Muscle layer of colon (tissue), 2 donors: ENCODE measurements around the gene ADRA2C.

Experiments used
- H3K27ac ChIP-seq: one replicate; pipeline ENCODE4 v1.7.0; 2013; ENCODE audit warnings: low read depth, mild to moderate bottlenecking, low read length, moderate library complexity
- H3K27me3 ChIP-seq, 2 donors: one replicate each; pipeline ENCODE4 v1.7.0; 2013; ENCODE audit warnings: low read length in 2 of 2, mild to moderate bottlenecking in 2 of 2; ENCODE audit not compliant: insufficient read depth in 2 of 2, control insufficient read depth in 1 of 2
- H3K36me3 ChIP-seq: one replicate; pipeline ENCODE4 v1.7.0; 2013; ENCODE audit warnings: mild to moderate bottlenecking, low read length; ENCODE audit not compliant: insufficient read depth
- H3K4me1 ChIP-seq: one replicate; pipeline ENCODE4 v1.7.0; 2013; ENCODE audit warnings: mild to moderate bottlenecking, low read length; ENCODE audit not compliant: insufficient read depth
- H3K4me3 ChIP-seq, 2 donors: one replicate each; pipeline ENCODE4 v1.7.0; 2013; ENCODE audit warnings: low read length in 2 of 2, low read depth in 1 of 2, mild to moderate bottlenecking in 1 of 2, moderate library complexity in 1 of 2
- H3K9ac ChIP-seq: one replicate; pipeline ENCODE4 v1.7.0; 2013; ENCODE audit warnings: low read length
- H3K9me3 ChIP-seq: one replicate; pipeline ENCODE4 v1.7.0; 2013; ENCODE audit warnings: mild to moderate bottlenecking, low read length
- donor health status: abdominal sarcoma.
- donor health status: Adenocarcinoma of cecum.

ADRA2C gene

DNA sequence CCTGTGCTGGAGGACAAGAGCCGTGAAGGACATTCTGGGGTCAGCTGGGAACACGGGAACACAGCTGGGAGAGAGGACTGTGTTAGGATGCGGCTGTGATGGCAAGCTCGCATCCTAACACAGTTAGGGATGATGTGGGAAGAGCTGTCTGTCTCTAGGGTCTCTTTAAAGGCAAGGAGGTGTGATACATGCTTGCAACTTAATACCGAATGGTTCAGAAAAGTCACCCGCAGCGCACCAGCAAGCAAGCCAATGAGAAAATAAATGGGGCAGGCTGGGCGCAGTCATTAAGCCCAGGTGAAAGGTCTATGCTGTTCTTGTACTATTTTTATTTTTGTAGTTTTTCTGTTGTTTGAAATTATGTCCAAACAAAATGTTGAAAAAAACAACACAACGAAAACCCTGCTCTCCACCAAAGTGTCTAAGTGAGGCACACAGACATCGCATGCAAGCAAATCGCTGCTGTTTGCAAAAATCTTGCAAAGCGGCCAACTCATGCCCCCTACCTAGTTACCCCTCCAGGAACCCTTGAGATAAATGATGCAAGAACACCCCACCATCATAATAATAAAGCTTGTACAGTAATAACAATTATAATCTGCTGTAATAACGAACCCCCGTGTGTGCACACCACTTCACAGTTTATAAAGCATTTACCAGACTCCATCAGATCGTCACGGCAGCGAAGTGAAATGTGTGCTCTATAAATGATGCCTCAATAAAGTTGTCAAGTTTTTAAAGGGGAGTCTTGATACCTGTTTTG, 17.9 kb upstream of the ADRA2C start:
- Histone ChIP-seq H3K4me3 (no peak overlapping the region), H3K36me3 (no peaks in the 10 kb centered on the region), H3K9me3 (no peaks in the 10 kb centered on the region), H3K27ac (no peak overlapping the region), H3K27me3 (peaks cover 20 to 40% of the 10 kb centered on the region in 2 donors), H3K9ac (no peak overlapping the region), H3K4me1 (no peaks in the 10 kb centered on the region)

DNA sequence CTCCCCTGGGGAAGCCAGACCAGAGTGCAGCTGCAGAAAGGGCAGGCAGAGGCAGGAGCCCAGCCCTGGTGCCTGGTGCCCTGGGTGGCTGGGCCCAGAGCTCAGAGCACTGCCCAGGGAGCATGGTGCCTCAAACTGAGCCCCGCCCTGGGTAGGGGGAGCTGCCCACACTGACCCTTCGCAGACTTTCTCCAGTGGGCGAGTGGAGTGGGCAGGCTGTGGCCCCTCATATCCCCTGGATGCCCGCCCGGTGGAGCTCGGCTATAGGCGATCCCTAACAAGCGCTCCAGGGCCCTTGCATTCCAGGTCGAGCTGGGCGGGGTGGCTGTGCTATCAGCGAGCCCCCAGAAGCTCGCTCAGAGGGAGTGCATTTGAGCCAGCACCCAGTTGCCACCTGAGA, 17.1 kb upstream of the ADRA2C start:
- Histone ChIP-seq H3K4me3 (no peak overlapping the region), H3K27me3 (peaks cover 20 to 37% of the 10 kb centered on the region in 2 donors), H3K9ac (no peak overlapping the region), H3K4me1 (no peaks in the 10 kb centered on the region), H3K9me3 (no peaks in the 10 kb centered on the region), H3K36me3 (no peaks in the 10 kb centered on the region), H3K27ac (no peak overlapping the region)

DNA sequence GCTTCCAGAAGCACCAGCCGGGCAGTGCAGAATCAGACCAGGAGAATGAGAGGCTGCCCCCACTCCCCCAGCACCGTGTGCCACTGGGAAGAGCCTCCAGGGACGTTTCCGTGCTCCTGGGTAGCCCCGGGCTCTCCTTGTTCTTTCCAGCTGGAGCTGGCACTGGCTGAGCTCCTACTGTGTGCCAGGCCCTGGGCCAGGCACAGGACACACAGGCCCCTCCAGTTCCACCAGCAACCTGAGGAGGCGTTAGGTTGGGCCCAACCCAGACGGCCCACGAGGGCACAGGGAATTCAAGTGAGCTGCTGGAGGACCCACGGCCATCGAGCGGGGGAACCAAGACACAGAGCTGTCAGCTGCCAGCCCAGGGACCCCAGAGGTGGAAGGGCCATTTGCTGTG, 15.9 kb upstream of the ADRA2C start:
- no peaks in the 10 kb centered on the region for H3K9me3 ChIP-seq
- H3K4me1 ChIP-seq, result no peaks in the 10 kb centered on the region
- H3K36me3 ChIP-seq, result no peaks in the 10 kb centered on the region
- no peak overlapping the region for H3K9ac ChIP-seq
- H3K27me3 ChIP-seq, result peaks cover 11 to 31% of the 10 kb centered on the region in 2 donors
- no peak overlapping the region for H3K4me3 ChIP-seq
- H3K27ac ChIP-seq, result no peak overlapping the region

DNA sequence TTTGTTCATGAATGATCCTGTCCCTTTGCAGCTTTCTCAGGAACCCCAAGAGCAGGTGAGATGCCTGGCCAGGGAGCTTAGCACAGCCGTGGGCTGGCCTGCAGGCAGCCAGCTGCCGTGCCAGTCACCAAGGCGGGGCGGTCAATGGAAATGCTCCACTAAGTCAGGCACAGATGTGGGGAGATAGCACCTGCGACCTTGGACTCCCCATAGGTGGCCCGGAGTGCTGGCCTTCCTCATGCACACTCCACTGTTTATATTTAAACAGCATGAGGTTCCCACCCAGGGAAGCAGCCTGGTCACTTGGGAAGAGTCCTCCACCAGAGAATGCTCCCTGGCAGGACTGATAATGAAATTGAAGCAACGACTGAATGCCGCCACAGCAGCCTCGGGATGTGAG, 14.2 kb upstream of the ADRA2C start:
- Histone ChIP-seq H3K4me1 (no peaks in the 10 kb centered on the region), H3K36me3 (no peaks in the 10 kb centered on the region), H3K9me3 (no peaks in the 10 kb centered on the region), H3K9ac (no peak overlapping the region), H3K4me3 (no peak overlapping the region), H3K27me3 (peaks cover 5 to 19% of the 10 kb centered on the region in 2 donors), H3K27ac (no peak overlapping the region)

DNA sequence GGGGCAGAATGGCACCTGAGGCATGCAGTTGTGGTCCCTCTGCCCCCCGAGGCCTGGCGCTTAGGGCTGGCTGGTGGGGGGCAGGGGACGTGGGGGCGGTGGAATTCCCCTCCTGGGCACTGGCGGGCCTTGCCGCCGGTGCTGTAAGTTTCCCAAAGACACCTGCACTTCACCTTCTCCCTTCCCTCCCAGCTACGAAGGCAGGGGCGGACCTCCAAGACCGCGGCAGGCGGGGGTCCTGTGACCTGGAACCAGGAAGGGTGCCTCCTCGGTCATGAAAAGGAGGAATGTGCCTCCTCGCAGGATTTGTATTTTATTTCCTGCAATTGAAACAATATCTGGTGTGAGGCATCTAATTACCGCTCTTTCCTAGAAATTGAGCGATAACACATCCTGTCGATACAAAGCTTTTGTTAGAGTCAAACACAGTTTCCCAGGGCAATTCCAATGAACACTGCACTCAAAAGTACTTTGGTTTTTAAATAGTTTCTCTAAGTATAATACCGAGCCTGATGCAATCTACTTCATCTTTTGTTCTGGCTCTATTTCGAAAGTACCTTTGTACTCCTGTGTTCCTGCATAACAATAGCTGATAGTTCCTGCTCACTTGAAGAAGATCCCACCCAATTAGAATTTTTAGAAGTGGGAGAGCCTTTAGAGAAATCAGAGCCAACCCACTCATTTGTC, 12.3 kb upstream of the ADRA2C start:
- peaks cover 0 to 13% of the 10 kb centered on the region in 2 donors for H3K27me3 ChIP-seq
- H3K4me3 ChIP-seq, result no peak overlapping the region
- no peaks in the 10 kb centered on the region for H3K4me1 ChIP-seq
- no peaks in the 10 kb centered on the region for H3K36me3 ChIP-seq
- no peak overlapping the region for H3K27ac ChIP-seq
- no peak overlapping the region for H3K9ac ChIP-seq
- H3K9me3 ChIP-seq, result no peaks in the 10 kb centered on the region

DNA sequence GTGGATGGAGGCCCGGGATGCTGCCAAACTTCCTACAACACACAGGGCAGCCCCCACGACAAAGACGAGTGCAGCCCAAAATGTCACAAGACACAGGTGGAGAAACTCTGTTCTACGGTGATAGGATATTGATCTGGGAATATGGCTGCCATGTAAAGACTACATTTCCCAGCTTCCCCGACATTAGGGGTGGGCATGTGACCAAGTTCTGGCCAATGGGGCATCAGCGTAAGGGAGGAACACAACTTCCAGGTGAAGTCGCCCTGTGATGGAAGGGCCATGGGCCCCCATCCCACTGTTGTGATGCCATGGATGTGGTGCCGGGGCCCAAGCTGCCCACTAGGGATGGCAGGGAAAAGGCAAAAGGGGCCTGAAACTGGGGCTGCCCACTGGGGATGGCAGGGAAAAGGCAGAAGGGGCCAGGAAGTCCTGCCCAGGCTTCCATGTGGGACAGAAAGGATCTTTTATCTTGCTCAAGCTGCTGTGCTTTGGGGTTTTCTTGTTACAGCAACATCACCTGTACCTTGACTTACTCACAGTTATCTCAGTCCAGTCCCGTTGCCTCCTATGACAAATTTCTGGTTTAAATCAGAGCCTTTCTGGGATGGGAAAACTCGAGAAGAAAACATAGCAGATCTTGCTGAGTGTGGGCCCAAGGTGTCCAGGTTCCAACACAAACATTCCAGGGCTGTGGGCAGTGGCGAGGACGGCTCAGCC, 9.7 kb upstream of the ADRA2C start:
- Histone ChIP-seq H3K9me3 (no peaks in the 10 kb centered on the region), H3K36me3 (no peaks in the 10 kb centered on the region), H3K27ac (no peak overlapping the region), H3K4me1 (no peaks in the 10 kb centered on the region), H3K9ac (no peak overlapping the region), H3K27me3 (peaks cover 0 to 13% of the 10 kb centered on the region in 2 donors), H3K4me3 (no peak overlapping the region)

DNA sequence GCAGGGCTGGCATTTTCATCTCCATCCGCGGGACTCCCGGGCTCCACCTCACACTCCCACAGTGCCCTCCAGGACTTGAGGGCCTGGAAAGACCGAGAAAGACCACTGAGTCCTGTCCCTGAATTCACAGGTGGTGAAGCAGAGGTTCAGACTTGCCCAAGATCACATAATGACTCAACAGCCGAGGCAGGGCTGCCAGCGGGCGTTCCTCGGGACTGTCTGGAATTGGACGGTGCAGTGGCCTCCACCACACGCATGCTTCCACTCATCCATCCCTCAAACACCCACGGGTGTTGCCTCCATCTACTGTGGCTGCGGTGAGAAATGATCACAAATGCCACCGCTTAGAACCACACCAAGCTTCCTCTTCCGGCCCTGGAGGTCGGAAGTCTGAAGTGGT, 6.9 kb upstream of the ADRA2C start:
- Histone ChIP-seq H3K4me3 (no peak overlapping the region), H3K36me3 (no peaks in the 10 kb centered on the region), H3K4me1 (no peaks in the 10 kb centered on the region), H3K27ac (no peak overlapping the region), H3K9me3 (no peaks in the 10 kb centered on the region), H3K27me3 (peaks cover 0 to 4% of the 10 kb centered on the region in 2 donors), H3K9ac (no peak overlapping the region)

DNA sequence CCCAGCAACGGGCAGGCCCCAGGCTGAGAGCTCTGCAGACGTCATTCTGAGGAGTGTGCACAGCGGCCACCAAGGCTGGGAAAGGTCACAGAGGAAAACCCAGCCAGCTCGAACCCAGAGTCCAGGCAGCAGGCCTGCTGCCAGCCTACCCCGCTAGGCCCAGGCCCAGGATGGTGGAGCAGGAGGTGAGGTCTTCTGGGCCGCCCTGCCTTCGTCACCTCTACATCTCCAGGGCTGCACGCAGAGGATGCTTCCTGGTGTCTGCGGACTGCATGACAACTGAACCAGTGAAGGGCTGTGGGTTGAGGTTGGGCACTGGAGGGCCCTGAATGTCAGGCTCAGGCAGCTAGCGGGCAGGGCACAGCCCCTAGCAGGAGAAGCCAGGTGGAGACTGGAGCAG, 5.8 kb upstream of the ADRA2C start:
- Histone ChIP-seq H3K36me3 (no peaks in the 10 kb centered on the region), H3K9ac (no peak overlapping the region), H3K4me3 (no peak overlapping the region), H3K27me3 (peaks cover 0 to 12% of the 10 kb centered on the region in 2 donors), H3K9me3 (no peaks in the 10 kb centered on the region), H3K27ac (no peak overlapping the region), H3K4me1 (no peaks in the 10 kb centered on the region)

DNA sequence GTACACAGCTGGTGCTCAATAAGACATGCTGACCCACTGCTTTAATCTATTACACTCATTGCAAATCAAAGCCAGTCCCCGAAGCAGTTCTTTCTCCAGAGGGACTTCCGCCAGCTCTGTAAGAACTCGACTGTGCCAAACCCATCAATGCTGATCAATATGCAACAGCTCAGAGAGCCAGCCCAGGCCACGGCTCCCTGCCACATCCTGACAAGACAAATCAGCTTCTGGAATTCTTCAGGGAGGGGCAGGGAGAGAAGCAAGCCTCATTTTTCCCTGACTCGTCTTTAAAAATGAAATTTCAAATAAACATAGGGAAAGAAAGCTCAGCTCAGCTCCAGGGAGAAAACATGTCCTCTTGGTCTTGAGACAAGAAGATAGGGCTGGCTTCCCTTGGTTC, 5.3 kb upstream of the ADRA2C start:
- H3K4me1 ChIP-seq, result no peaks in the 10 kb centered on the region
- H3K9me3 ChIP-seq, result no peaks in the 10 kb centered on the region
- H3K27ac ChIP-seq, result no peak overlapping the region
- no peak overlapping the region for H3K9ac ChIP-seq
- no peaks in the 10 kb centered on the region for H3K36me3 ChIP-seq
- no peak overlapping the region for H3K4me3 ChIP-seq
- peaks cover 0 to 12% of the 10 kb centered on the region in 2 donors for H3K27me3 ChIP-seq

DNA sequence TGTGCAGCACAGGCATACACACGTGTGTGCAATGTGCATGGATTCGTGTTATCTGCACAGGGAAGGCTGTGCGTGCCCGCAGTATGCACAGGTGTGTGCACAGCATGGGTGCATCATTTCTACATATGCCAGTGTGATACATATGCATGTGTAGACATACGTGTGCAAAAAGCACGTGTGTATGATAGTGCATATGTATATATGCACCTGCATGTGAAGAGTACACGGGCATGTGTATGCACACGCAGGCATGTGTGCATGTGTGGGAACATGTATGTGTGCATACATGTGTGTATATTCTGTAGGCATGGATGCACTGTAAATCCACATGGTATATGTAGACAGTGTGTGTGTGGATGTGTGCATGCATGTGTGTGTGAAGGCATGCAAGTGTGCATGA, 3.9 kb upstream of the ADRA2C start:
- H3K27me3 ChIP-seq, result peaks cover 0 to 18% of the 10 kb centered on the region in 2 donors

DNA sequence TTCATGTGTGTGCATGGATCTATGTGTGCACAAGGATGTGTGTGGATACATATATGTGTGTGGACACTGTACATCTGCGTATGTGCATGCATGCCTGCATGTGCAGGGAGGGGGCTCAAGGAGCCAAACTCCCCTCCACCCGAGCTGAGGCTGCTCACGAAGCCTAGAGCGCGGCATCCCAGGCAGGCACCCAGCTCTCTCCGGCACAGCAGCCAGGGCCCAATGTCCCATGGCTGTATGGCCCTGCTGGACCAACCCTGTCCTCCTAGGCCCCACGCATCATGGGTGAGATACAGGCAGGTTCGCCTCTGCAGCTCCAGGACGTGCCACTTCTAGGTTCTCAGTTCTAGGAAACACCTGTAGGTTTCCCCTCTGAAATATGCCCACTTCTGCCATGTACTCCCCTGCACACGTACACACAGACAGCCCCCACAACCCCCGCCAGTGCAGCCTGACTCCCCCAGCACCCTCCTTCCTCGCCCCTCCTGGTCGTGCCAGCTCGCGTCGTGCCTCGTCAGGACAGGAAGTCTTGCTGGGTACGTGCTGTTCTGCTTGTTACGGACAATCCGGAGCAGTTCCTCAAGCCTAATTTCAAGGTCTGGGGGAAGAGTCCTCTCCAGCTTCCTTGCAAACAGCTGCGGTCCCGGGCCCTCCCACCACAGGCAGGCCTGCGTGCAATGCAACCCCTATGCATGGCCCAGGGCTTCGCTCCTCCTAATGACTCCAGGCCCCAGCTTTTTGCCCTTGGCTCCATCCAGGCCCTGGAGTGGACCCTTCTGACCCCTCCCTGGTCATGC, 3.2 kb upstream of the ADRA2C start:
- H3K27me3 ChIP-seq, result peaks cover 0 to 22% of the 10 kb centered on the region in 2 donors

More for the DNA sequence above, 3.9 kb upstream of the ADRA2C start:
- H3K9me3 ChIP-seq, result no peaks in the 10 kb centered on the region
- H3K27ac ChIP-seq, result no peak overlapping the region
- no peaks in the 10 kb centered on the region for H3K36me3 ChIP-seq
- no peak overlapping the region for H3K4me3 ChIP-seq
- H3K9ac ChIP-seq, result no peak overlapping the region
- no peaks in the 10 kb centered on the region for H3K4me1 ChIP-seq

More for the DNA sequence above, 3.2 kb upstream of the ADRA2C start:
- no peaks in the 10 kb centered on the region for H3K9me3 ChIP-seq
- no peaks in the 10 kb centered on the region for H3K36me3 ChIP-seq
- no peak overlapping the region for H3K9ac ChIP-seq
- no peak overlapping the region for H3K27ac ChIP-seq
- no peaks in the 10 kb centered on the region for H3K4me1 ChIP-seq
- H3K4me3 ChIP-seq, result no peak overlapping the region
